Stimulated activated CD4-positive, alpha-beta T cell treated with anti-CD3 and anti-CD28 coated beads, Interleukin-1b, Interleukin-23, amount 100 ng/mL, for 24 hours (primary cell): ENCODE data around the gene ATG101.
A peak's percentile ranks its signal among the peaks of the same experiment; 100 is the strongest.

Experiments
- DNase-seq, 4 experiments: peaks; one replicate each; pipeline ENCODE4 v3.0.0-alpha.2; 2020; ENCODE audit warnings: low read depth in 4 of 4, low spot score in 1 of 4

ATG101 gene

DNA sequence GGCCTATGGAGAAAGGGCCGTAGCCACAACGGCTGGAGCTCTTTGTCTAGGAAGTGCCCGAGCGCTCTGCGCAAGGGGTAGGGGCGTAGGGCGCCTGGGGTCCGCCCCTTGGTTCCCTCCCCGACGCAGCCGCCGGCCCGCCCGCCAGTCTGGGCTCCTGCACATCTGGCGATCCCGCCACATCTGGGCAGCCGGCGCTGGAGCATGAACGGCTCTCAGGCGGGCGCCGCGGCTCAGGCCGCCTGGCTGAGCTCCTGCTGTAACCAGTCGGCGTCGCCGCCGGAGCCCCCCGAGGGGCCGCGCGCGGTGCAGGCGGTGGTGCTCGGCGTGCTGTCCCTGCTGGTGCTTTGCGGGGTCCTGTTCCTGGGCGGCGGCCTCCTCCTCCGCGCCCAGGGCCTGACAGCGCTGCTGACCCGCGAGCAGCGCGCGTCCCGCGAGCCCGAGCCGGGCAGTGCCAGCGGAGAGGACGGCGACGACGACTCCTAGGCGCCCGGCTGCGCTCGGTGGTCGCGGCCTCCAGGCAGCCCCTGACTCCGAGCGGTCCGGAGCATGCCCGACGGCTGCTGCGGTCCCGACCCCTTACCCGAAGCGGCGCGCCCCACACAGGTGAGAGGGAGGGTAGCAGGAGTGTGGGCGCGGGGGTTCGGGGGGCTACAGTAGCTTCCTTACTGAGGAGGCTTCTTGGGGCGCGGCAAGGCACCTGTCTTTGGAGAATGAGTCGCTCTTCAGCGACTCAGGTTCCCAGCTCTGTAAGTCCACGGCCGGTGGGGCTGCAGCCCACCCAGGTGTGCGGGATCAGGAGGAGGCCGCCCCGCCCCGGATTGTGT, 10.0 kb downstream of the ATG101 start, which contains the start of gene SMIM41:
Gene SMIM41, plus strand, starts transcription at position 129 of the 827 bp plus-strand sequence. Its CDS starts 76 bp downstream, at position 205.
- no peak for DNase-seq

- DNase-seq: no peak
These were observed 10.8 kb downstream of the ATG101 start for GRCh38 chr12:52080403-52081251.

DNA sequence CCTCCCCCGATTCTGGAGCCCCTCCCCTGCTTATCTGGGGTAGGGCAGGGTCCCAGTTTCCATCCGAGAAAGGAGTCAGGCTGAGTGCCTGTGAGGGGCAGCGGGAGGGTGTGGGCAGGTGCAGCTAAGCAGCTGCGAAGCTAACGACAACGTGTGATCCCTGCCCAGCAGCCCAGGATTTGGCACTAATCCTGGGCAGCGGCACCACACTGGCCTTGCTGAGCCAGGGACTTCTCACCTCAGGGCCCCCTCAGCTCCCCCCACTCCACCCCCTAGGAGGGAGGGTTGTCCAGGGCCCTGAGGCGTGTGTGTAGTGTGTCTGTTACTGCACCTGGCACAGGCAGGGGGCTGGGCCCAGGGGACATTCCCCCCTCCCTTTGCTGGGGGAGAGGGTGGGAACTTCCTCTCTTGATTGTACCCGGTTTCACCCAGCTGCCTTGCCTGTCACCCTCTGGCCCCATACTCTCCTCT, 11.5 kb downstream of the ATG101 start:
- DNase-seq: no peak

- no peak for DNase-seq
These were observed 12.4 kb downstream of the ATG101 start for GRCh38 chr12:52082026-52082668.

DNA sequence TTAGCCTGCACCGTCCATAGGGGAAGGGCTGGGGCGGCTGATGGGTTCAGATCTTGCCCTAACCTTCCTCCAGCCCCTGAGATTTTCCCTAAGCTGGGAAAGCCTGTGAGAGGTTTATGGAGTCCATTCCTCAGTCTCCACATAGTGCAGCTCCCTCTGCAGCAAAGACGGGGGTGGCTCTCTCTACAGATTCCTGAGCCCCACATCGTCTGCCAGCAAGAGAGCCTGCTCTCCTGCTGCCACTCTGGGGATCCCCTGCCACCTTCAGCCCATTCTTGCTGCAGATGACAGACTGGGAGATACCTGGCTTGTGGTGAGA, 12.8 kb downstream of the ATG101 start:
- no peak for DNase-seq

GRCh38 chr12:52082988-52083637, 13.3 kb downstream of the ATG101 start:
- peak; percentile 39 to 55 (median 44) for DNase-seq

- DNase-seq: no peak
These were observed 13.8 kb downstream of the ATG101 start for GRCh38 chr12:52083638-52083996.

DNA sequence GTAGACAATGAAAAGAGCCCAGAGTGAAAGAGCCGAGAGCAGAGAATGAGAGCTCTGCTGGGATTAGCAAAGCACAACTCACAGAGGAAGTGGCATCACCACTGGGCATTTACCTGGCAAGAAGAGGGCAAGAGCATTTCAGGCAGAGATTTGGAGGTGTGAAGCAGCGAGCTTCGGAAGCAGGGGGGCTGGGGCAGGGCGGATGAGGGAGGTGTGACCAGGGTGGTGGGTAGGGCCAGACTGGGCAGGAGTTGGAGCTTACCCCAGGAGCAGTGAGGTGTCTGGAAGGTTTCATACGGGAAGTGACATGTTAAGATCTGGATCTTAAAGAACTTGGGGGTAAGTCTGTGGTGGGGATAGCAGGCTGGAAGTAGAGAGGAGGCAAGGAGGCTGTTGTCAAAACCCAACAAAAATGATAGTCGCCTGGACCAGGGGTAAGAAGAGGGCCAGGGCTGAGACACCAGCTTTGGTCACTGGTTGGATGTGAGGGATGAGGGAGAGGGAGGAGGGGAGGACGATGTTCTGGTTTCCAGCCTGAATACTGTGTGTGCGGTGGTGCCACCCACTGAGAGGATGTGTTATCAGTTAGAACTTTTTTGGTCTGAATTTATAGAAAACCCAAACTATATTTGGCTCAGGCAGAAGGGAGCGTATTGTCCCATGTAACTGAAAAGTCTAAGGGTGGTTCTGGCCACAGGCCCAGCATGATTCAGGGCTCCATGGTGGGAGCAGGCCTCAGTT, 14.9 kb downstream of the ATG101 start:
- DNase-seq: no peak

DNA sequence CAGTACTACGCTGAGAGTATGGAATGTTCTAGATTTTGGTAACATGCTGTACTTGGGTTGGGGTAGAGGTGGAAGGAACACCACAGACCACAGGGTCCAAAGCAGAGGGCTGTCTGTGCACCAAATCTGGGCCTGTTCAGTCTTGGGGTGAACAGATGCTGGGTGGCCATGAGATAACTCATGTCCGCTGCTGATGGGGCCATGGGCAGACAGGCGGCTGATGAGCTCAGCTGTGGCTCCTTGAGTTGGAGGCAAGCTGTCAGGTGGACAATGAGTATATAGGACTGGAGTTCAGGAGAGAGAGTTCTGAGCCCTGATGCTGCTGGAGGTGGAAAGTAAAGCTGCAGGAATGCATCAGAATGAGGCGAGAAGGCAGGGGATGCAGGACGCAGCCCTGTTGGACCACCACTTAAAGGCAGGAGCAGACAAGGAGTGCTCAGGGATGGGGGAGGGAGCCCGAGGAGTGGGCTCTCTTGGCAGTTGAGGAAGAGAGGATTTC, 16.0 kb downstream of the ATG101 start:
- no peak for DNase-seq

- DNase-seq: no peak
These were observed 16.6 kb downstream of the ATG101 start for GRCh38 chr12:52086366-52086765.

DNA sequence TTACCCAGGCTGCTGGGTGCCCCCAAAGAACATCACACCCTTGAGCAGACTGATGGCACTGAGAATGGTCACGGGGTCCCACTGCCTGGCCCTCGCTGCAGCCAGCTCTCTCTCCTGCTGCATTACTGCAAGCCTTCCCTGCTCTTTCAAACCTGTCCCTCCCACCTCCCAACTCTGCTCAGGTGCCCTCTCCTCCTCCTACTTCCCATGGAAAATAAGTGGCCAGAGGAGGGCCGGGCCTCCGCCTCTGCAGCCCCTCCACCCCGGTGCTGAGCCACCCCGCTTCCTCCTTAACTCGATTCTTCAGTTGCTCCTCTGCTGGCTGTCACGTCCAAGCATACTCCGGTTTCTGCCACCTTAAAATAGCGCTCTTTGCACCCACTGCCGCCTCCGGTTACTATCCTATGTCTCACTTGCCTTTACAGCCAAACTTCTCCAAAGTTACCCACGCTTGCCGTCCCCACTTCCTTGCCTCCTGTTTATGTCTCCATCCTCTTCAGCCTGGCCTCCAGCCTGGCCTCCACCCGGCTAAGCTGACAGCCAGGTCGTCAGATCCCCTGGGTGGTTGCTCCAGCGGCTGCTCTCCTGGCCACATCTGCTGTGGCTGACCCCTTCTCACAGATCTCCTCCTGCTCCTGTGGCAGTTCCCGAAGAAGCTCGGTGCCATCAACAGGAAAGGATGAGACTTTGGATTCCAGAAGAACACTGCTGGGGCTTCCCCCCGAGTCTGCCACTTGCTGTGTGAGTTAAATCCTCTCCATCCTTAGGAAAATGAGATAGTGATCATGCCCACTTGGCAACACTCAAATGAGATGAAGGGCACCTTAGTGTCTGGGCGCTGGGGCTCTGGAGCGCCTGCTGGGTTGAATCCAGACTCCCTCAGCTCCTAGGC, 17.4 kb downstream of the ATG101 start:
- DNase-seq: no peak

DNA sequence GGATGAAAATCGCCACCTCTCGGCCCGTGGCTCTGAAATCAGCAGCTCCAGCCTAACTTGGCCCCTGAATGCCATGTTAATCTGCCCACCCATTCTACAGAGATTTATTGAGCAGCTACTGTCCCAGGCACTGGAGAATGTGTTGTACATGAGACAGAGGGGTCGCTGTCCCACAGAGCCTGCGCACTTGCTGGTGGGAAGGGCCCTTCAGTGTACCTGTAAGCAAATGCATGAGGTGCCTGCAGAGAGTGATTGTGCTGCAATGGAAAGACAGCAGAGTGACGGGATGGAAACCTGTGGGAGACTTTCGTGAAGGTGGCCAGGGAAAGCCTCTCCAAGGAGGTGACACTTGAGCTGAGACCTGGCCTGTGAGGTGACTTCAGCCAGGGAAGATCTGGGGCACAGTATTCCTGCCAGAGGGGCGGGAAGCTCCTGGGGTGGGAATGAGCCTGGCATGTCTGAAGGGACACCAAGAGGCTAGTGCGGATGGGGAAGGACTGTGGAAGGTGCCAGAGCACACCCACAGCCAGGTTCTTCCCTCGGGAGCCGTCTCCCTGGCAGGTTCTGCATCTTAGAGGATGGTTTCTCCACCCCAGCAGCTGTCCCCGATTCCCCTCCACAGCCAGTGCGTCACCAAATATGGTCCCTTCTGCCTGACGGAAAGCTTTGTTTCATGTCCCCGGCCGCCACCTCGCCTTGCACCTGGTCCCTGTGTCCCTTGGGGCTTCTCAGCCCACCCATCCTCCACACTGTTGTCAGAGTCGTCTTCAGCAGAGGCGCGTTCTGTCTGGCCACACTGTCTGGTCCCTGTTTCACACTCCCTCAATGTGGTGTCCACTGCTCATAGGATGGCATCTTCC, 18.4 kb downstream of the ATG101 start:
- no peak for DNase-seq

- DNase-seq: no peak
These were observed 19.7 kb downstream of the ATG101 start for GRCh38 chr12:52089491-52089890.

DNA sequence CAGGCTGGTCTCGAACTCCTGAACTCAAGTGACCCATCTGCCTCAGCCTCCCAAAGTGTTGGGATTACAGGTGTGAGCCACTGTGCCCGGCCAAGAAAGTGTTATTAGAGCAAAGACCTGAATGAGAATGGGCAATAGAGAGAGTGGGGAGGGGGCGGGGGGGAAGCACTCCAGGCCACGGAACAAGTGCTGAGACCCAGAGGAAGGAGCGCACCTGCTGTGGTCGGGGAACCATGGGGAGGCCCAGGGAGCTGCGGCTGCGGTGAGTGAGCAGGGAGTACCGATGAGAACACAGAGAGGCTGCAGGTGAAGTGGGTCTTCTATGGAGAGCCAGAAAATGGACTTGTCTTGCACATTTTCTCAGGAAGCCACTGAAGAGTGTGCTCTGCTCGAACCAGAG, 20.5 kb downstream of the ATG101 start:
- DNase-seq: no peak

- no peak for DNase-seq
These were observed 21.3 kb downstream of the ATG101 start for GRCh38 chr12:52091061-52091460.

DNA sequence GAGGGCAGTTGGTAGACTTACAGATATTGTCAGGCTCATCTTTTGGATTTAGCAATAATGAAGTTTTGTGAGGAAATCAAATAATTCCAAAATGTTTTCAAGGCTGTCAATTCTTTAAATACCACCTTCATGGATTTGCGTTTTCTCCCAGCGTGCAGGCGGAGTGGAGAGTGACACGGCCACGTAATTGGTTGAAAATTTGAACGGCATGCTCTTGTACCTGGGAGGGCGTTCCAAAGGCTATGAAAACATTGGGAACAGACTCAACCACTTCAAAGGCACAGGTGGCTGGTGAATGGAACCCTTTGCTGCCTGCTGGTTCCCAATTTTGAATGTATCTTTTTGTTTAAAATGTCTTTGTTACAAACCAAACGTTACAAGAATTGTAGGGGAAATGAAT, 22.1 kb downstream of the ATG101 start:
- no peak for DNase-seq

DNA sequence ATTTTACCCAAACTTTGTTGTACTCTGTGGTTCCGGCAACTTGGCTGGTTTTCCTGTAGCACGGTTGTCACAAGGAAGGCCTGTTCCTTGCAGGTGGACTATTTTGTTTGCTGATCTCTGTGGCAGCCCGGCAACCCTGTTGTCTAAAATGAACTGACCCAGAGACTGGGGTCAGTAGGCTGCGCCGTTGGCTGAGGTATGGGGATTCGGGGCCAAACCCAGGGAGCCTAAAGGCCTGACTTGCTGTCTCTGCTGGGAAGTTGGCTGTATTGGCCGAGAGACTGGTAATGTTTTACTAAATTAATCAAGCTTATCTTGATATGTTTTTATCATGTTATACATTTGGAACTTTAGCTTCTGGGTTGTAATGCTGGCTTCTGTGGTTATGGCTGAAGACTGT, 23.6 kb downstream of the ATG101 start:
- no peak for DNase-seq

GRCh38 chr12:52096332-52097044, 26.7 kb downstream of the ATG101 start:
- DNase-seq: no peak
